NCI-H2107 treated with DMSO at 0.1 percent for 48 hours (cell line): ENCODE data around the gene LYRM4.

Experiments
- DNase-seq: peaks from one replicate; lab custom pipeline; 2025; ENCODE audit not compliant: unreplicated experiment; lab: John Stamatoyannopoulos, UW

Gene LYRM4

DNA sequence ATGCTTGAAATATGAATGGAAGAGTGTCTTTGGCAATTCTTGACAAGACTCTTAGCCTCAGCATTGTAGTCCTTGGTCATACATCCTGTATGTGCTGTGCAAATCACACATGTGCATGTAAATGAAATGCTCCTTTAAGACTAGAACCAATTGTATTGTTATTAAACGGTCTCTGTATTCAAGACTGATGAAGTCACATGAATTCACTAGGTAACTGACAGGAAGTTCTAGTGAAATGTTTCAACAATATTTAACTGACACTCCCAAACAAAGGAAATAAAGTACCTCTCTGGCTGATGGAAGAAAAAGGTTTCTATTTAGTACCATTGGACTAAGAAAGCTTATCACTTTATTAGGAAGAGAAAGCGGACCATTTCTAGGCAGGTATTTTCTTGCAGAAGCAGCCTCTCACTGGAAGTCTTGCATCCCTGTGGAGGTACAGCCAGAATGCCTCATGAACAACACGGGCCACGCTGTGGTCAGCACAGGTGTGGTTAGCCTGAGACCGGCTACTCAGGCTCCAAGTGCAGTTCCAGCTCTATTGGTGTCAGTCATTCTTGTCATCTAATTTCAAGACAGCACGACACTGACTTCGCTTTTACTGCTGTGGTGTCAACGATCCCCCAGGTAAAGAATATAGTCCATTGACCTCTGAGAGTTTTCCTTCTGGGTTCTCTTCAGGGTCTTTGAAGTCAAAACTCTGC lies 158.3 kb downstream of the LYRM4 start:
- DNase-seq, result no peak

GRCh38 chr6:5100806-5101205 lies 159.9 kb downstream of the LYRM4 start:
- DNase-seq, result no peak

GRCh38 chr6:5099537-5099936 lies 161.2 kb downstream of the LYRM4 start:
- DNase-seq, result no peak

GRCh38 chr6:5098501-5099270 lies 162.1 kb downstream of the LYRM4 start:
- DNase-seq, result no peak

DNA sequence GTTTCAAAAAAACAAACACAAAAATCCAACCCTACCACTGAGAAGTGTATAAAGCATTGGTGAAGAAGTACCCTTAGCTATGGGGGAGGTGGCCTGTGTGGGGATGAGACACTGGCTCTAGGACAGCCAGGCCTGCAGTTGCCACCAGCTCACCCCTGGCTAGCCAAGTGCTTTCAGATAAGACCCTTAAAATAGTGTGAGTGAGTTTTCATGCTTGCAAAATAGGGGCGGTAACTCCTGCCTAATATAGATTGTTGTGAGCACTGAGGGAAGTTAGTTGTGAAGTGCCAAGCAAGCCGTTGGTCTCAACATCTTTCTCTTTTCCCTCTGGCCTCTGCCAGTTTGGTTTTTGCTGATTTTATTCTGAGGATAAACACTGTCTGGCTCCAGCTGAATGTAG lies 164.3 kb downstream of the LYRM4 start:
- no peak for DNase-seq

DNA sequence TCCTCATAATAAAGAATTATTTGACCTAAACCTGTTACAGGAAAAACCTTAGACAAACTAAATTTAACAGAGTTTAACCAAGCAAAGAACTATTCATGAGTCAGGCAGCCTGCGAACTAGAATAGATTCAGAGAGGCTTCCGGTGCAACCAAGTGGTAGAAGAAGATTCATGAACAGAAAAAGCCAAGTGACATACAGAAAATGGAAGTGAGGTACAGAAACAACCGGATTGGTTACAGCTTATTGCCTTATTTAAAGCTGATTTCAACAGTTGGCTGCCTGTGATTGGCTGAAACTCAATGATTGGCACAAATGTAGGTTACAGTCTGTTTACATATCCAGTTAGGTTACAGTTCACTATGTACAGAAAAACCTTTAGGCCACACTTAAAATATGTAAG lies 165.5 kb downstream of the LYRM4 start:
- no peak for DNase-seq

DNA sequence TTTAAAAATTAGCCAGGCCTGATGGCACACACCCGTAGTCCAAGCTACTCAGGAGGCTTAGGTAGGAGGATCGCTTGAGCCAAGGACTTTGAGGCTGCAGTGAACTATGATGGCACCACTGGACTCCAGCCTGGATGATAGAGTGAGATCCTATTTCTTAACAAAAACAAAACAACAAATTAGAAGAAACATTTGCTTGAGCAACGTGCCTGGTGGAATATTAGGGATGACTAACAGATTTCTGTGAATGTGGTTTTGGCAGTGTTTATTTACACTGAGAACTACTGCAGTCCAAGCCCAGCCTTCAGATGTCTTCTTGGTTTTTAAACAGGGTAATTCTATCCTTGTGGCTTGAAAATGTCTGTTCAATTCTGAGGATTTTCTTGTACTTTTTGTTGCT lies 166.4 kb downstream of the LYRM4 start:
- no peak for DNase-seq

DNA sequence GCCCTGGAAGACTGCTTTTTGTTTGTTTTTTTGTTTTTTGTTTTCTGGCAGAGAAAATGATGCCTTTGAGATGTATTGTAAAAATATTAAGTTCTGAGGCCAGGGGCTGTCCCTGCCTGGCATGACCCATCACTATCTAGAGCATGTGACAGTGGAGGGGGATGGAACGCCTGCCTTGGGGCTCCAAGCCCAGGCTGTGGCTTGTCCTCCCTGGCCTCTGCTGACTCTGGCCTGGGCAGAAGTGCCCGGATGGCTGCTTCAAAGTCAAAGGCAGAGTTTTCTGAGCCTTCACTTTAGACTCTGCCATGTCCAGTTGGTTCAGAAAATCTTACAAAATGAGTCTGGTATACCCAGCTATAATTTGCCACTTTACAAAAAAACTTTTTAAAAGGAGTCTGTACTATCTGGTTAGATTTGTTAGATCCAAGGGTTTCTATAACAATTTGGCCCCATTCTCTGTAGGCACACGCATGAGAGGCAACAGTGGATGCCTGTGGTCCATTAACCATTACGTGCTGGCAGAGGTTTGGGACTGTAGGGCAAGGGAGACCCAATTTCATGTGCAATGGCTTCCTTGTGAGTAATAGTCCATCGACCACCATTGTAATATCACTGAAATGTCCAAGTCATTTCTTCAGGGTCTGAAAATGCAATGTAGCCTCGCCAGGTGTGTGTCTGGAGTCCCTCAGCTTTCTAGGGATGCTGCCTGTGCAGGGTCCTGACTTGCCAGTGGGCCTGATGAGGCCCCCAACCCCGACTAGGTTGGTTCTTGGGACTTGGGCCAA lies 167.3 kb downstream of the LYRM4 start:
- DNase-seq, result no peak

DNA sequence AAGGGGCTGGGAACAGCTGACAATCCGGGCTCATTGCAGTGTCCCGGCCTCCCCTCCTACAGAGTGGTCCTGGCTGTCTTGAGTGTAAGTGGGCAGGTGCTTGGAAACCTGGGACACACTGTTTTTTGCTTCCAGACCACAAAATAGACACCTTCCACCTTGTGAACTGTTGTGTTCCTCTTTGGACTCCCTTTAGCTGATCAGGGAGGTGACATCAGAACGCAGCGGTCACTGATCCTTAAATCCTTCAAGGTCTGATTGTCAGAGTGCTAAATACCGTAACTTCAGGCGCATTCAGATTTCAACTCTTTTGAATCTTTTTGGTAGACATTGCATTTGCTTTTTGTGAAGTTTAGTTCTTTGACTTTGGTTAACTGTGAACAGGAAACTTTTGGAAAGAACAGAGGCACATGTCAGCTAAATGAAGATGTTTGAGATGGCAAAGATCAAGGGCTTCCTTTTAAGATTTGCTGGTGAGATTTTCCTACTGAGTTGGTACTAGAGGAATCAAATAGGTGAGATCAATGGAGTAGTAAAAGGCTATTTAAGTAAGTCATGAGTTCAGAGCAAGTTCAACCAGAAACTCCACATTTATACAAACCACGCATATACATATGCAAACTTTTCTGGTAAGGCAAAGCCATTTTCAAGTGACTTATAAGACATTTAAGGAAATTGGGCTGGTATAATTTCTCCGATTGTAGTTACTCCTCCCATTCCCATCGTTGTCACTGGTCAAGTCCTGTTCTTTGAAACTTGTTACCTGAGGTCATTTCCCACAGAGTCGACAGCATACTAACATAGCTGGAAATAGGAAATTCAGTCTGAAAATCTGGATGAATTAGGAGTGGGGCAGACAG lies 169.3 kb downstream of the LYRM4 start:
- no peak for DNase-seq

GRCh38 chr6:5090603-5091002 lies 170.1 kb downstream of the LYRM4 start:
- no peak for DNase-seq

GRCh38 chr6:5089481-5090438 lies 171.0 kb downstream of the LYRM4 start:
- DNase-seq, result no peak

GRCh38 chr6:5088780-5089179 lies 172.0 kb downstream of the LYRM4 start:
- DNase-seq, result no peak

DNA sequence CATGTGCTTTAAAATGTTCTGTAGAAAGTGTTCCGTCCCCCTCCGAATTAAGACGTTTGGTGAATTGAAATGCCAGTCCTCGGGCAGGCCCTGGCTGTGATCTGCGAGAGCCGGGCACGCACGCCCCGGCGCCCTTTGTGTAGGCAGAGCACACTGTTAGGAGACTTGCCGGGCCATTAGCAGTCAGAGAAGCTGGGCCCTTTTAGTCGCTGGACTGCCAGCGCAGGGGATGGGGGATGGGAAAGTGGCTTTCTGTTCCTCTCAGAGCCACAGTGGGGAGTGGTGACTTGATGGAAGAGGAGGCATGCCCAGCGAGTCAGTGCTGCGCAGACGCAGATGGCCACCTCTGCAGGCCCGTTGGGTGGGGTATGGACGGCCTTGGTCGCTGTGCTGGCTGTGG lies 173.4 kb downstream of the LYRM4 start:
- DNase-seq, result no peak

DNA sequence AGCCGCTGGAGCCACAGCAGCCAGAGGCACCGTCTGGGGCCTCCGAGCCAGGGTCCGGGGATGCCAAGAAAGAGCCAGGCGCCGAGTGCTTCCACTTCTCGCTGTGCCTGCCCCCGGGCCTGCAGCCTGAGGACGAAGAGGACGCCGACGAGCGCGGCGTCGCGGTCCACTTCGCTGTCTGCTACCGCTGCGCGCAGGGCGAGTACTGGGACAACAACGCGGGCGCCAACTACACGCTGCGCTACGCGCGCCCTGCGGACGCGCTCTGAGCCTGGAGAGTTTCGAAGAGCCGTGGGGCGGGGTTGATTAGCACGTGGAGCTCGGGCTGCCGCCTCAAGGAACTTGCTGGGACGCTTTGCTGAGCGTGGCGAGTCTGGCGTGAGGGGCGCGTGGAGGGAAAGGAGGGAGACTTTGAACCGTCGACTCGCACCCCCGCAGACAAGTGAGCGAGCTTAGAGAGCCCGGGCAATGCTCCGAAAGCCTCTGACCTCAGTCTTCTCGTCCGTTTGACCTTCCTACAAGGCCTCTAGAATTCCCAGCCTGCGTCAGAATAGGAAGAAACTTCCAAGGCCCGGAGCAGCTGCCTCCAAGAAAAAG lies 174.4 kb downstream of the LYRM4 start:
- DNase-seq, result no peak

DNA sequence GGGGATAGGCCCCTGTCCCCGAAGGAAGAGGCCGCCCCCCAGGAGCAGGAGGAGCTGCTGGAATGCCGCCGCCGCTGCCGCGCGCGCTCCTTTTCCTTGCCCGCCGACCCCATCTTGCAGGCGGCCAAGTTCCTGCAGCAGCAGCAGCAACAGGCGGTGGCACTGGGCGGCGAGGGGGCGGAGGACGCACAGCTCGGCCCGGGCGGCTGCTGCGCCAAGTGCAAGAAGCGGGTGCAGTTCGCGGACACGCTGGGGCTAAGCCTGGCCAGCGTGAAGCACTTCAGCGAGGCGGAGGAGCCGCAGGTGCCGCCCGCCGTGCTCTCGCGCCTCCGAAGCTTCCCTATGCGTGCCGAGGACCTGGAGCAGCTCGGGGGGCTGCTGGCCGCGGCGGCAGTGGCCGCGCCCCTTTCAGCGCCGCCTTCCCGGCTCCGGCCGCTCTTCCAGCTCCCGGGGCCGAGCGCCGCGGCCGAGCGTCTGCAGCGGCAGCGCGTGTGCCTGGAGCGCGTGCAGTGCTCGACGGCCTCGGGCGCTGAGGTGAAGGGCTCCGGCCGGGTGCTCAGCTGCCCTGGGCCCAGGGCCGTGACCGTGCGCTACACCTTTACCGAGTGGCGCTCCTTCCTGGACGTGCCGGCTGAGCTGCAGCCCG lies 175.0 kb downstream of the LYRM4 start:
- no peak for DNase-seq

- no peak for DNase-seq
These were observed 175.7 kb downstream of the LYRM4 start, which contains the start of gene PPP1R3G for GRCh38 chr6:5084781-5085647. PPP1R3G (plus strand) TSS chr6:5085341; CDS start chr6:5085486, 145 bp downstream.

DNA sequence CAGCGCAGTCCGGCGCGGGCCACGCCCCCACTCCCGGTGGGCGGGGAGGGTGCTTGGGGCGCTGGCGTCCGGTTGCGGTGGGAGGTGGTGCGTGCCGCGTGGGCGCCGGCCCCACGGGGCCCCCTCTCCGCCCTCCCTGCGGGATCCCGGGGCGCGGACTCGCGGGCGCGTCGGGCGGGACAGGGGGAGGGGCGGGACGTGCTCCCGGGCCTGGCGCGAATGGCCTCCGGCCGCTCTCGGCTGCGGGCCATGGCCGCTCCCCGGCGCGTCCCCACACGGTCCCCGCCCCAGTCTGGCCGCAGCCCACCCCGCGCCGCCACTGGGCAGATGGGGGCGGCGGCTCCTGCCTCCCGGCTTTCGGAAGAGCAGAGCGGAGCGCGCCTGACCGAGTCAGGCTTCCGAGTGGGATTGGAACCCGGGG lies 176.4 kb downstream of the LYRM4 start:
- DNase-seq, result no peak

- DNase-seq, result no peak
These were observed 176.9 kb downstream of the LYRM4 start for GRCh38 chr6:5083813-5084359.
